Fibroblast of skin of left biceps (primary cell): ENCODE results near the gene ADNP.

Experiments used
- DNase-seq, 2 experiments: peaks; one replicate each; pipeline ENCODE4 v3.0.0-alpha.2; 2013; ENCODE audit warnings: low read depth in 2 of 2

Gene ADNP

GRCh38 chr20:50874111-50874757 is 57.0 kb downstream of the ADNP start:
- no peak for DNase-seq

- DNase-seq = no peak
Measured at GRCh38 chr20:50873585-50873984, 57.7 kb downstream of the ADNP start.

- DNase-seq = no peak
Measured at GRCh38 chr20:50872560-50873425, 58.4 kb downstream of the ADNP start.

GRCh38 chr20:50870561-50871161 is 60.6 kb downstream of the ADNP start:
- peak; percentile 45 to 53 for DNase-seq

GRCh38 chr20:50868509-50869495 is 62.4 kb downstream of the ADNP start:
- no peak for DNase-seq

DNA sequence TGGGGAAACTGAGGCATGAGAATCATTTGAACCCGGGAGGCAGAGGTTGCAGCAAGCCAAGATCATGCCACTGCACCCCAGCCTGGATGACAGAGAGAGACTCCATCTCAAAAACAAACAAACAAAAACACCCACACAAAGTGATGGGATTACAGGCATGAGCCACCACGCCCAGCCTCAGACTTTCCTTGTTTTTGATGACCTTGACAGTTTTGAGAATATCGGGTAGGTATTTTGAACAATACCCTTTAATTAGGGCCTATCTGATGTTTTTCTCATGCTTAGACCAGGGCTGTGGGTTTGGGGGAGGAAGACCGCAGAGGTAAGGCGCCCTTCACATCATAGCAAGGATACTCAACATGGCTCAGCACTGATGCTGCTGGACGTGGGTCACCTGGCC is 63.4 kb downstream of the ADNP start:
- DNase-seq = no peak

GRCh38 chr20:50866831-50867230 is 64.4 kb downstream of the ADNP start:
- DNase-seq = no peak

DNA sequence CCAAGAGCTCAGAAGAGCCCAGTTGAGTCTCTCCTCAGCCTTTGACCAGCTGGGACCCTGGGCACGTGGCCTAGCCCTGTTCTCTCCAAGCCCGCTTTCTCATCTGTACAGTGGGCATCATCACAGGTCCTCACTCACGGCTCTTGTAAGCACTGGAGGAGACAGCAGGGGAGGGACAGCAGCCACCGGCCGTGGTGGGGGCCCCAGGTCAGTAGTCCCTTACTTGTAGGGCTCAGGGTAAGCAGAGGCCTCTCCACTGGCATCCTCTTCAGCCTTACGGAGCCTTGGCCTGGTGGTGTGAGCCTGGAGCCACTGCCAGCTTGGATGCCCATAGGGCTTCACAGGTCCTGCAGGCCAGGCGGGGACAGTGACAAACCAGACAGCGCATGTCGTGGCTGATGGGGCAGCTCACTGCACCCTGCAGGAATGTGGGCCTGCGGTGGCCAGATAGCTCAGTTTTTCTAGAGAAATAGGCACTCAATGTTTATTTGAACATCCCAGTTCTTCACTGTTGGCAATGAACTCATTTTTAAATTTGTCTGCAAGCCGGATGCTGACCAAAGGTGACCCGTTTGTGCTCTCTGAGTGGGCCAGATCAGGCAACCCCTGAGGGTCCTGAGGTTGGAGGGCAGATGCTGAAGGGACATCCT is 65.1 kb downstream of the ADNP start:
- DNase-seq = no peak

DNA sequence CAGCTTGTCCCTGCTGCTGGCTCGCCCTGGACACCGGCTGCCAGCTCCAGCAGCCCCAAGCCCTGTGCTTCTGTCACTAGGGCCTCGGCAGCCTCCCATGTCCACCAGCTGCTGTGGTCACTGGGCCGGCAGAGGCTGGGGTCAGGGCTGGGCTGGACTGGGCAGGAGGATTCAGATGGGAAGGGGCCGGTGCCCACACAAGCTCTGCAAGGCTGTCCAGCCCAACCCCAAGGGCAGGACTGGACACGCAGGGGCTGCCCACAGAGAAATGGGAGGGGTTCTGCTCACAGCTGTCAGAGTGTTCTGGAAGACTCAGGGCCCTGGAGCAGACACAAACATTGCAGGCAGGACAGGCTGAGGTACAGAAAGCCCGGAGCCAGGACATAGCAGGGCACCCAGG is 65.6 kb downstream of the ADNP start:
- no peak for DNase-seq

GRCh38 chr20:50865114-50865513 is 66.1 kb downstream of the ADNP start:
- no peak for DNase-seq

GRCh38 chr20:50862546-50862945 is 68.7 kb downstream of the ADNP start:
- DNase-seq = no peak

GRCh38 chr20:50861012-50861411 is 70.2 kb downstream of the ADNP start:
- no peak for DNase-seq

DNA sequence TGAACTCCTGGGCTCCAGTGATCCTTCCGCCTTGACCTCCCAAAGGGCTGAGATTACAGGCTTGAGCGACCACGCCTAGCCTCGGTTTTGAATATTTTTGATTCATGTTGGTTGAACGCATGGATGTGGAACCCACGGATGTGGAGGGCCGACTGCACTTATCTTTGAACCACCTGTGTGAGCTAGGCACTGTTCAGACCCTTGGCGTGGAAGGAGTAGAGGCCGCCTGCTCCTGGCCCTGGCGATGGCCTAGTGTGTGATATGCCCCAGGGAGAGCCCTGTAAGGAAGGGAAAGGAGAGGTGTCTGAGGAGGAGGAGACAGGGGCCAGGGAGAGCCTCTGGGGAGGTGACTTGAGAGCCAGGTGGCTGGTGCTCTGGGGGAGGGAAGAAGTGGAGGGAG is 72.1 kb downstream of the ADNP start:
- DNase-seq = no peak

- no peak for DNase-seq
Measured at GRCh38 chr20:50858525-50858924, 72.7 kb downstream of the ADNP start.

DNA sequence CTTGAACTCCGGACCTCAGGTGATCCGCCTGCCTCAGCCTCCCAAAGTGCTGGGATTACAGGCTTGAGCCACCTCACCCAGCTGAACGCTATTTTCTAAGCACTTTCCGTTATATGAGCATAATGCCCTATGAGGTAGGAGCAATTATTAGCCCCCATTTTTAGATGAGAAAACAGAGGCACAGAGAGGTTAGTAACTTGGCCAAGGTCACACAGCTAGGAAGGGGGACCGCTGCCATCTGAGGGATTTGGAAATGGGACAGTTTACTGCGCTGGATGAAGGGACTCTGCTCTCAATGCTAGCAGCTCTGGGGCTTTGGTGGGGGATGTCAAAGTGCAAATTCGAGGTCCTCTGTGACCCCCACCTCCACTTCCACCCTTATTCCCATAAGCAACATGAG is 73.9 kb downstream of the ADNP start:
- no peak for DNase-seq

- DNase-seq = no peak
Measured at GRCh38 chr20:50856475-50857041, 74.7 kb downstream of the ADNP start.

DNA sequence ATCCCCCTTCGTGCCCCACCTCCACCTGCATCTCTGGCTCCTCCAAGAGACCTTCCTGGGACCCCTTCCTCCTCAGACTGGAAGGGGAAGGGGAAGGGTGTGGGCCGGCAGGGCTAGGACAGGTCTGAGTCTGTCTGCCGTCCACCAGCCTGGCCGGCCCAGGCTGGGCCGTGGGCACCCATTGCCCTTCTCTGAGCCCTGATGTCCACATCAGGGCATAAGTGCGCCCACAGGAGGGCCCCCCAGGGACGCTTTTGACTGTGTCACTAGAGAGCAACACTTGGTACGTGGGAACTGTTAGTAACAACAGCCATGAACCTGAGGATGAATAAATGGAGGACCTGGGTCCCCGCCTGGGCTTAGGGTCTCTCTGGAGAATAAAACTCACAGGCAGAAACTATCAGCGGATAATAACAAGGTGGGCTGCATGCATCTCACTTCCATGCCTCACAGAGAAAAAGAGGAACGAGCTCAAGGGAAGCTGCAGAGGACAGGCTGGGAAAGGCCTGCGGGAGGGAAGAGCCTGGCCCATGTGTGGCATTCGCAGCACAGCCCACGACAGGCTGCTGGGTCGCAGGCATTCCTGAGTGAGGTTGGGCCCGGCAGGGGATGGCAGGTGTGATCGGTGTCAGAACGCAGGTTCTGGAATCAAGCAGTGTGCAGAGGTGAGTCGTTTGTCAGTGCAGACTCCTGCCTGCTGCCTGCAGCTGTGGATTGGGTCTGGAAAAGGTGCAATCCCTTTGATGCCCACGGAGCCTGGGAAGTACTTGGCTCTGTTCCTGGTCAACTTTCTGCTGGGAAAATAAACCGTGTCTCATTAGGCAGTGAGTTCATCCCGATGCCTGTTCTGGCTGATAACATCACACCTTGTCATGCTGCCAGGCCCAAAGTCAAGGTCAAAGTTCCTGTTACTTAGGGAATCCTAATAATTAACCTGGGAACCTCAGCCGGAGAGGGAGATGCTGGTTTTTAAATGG is 75.5 kb downstream of the ADNP start:
- DNase-seq = no peak

GRCh38 chr20:50854506-50855249 is 76.6 kb downstream of the ADNP start:
- DNase-seq = no peak

- DNase-seq = no peak
Measured at GRCh38 chr20:50852085-50852484, 79.2 kb downstream of the ADNP start.
